HG02870 (cell line): ENCODE data around the gene HK2.
"Not testable (repeated sequence)": the region's sequence is repeated elsewhere in the genome, so short reads cannot be mapped to it uniquely, and the experiment has no call there.

Experiments used
- ATAC-seq: cut with Tn5 transposase; IDR thresholded peaks from one replicate; pipeline ENCODE4 v1.9.1; 2021; ENCODE audit warnings: mild to moderate bottlenecking, moderate library complexity; ENCODE audit not compliant: unreplicated experiment

The HK2 gene

DNA sequence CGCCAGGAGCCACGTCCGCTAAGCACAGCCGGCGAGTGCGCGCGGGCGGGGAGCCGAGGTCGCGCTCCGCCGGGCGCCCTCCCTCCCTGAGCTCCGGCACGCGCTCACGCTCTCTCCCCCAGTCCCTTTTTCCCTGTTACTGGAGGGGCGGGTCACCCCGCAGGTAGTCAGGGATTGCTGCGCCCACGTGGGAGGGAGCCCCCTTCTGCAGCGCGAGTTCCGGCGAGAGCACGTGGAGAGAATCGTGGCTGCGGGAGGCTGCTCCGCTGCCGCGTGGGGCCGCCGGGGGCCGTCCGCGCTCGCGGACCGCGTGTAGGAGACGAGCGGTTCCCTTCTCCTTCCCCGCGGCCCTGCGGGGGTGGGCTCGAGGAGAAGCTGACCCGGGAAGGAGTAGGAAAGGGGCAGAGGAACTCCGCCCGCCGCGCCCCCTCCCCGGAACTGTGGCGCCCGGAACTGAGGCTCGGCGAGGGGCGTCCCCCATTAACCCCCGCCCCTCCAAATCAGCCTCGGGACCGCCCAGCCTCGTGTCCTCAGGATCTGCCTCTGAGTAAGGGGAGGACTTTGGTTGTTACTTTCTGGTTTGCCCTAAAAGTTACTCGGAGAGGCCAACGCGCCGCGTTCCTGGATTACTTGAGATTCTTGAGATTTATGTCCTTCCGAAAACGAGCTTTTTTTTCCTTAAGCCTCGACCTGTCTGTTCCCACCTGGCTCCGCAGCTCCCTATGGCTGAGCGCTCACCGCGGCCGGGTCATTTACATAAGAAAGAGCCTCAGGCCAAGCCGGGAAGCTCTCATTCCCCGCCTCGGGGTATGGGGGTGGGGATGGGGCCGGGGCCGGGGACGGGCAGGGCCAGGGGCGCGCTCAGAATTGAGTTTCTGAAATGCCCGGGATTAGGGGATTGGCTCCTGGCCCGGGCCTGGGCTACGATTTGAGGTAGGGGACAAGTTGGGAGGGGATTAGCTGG lies 1.1 kb downstream of the HK2 start:
- ATAC-seq: peak; percentile 49

- ATAC-seq: peak; percentile 20
These were observed 2.1 kb downstream of the HK2 start for GRCh38 chr2:74835831-74836674.

DNA sequence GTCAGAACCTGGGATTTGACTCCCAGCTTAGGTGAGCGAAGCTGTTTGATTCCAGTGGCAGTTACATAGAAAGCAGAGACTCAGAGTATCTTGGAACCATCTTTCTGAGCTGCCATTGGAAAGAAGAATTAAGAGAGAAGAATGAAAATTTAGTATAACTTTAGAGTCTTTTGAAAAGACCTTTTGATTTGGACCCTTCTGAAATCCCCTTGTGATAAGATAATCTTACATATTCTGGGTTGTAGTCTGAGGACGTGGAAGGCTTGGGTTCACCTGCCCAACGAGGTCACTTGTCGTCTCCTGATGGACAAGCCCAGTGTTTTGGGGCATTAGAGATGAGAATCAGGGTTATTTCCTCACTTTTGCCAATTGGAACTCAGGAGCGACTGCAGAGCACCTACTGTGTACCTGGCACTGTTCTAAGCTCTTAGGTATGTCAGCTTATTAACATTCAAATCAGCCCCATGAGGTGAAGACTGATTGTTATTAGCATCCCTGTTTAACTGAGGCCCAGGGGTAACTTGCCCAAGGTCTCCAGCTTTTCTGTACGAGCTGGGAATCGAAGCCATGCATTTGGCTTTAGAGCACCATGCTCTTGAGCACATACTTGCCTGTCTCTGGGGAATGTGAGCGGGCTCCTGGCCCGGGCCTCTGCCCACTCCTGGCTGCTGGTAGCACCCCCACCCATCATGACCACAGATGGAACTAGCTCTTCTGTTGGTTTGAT lies 2.9 kb downstream of the HK2 start:
- no peak for ATAC-seq

- ATAC-seq: no peak
These were observed 7.7 kb downstream of the HK2 start for GRCh38 chr2:74841641-74842040.

GRCh38 chr2:74843433-74843832 lies 9.5 kb downstream of the HK2 start:
- ATAC-seq: no peak

- ATAC-seq: peak; percentile 75
These were observed 10.0 kb downstream of the HK2 start for GRCh38 chr2:74843899-74844298.

GRCh38 chr2:74844752-74845151 lies 10.8 kb downstream of the HK2 start:
- ATAC-seq: no peak

DNA sequence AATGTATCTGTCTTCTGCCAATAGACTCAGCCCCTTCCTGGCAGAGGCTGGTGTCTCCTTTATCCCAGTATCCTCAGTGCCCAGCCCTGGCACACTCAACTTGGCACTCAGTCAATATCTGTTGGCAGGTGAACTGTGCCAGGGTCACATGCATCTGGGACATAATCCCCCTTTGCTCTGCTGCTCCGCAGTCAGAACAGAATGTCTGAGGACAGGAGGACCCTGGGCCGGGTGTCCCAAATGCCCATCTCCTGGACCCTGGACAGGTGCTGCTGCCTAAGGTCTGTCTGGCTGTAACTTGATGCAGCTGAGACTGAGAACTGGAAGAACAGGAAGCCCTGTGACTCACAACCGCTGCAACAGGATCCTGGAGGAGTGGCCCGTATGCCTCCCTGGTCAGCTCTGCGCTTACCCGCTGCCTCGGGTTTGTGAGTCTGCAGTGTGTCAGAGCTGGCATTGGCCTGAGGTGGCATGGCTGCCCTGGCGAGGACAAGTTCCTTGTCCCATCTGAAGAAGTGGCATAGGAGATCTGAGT lies 11.4 kb downstream of the HK2 start:
- ATAC-seq: no peak

DNA sequence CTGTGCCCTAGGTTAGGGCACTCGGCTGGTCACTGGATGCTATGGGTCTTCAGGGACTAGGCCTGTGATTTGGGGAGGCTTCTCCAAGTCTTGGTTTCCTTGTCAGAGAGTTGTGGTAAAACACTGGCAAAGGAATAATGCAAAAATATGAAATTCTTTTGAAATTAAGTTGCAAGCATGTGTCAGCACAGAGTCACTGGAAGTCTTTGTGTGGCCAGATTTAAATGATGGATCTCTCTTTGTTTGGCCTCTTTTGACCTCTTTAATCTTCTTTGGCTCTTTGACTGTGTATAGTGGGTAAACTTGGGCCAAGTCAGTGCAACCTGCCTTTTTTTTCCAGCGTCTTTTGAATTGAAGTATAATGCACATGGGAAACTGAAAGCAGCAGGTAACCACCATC lies 12.1 kb downstream of the HK2 start:
- ATAC-seq: no peak

- no peak for ATAC-seq
These were observed 12.6 kb downstream of the HK2 start for GRCh38 chr2:74846481-74846880.

GRCh38 chr2:74847070-74847858 lies 13.3 kb downstream of the HK2 start:
- no peak for ATAC-seq

DNA sequence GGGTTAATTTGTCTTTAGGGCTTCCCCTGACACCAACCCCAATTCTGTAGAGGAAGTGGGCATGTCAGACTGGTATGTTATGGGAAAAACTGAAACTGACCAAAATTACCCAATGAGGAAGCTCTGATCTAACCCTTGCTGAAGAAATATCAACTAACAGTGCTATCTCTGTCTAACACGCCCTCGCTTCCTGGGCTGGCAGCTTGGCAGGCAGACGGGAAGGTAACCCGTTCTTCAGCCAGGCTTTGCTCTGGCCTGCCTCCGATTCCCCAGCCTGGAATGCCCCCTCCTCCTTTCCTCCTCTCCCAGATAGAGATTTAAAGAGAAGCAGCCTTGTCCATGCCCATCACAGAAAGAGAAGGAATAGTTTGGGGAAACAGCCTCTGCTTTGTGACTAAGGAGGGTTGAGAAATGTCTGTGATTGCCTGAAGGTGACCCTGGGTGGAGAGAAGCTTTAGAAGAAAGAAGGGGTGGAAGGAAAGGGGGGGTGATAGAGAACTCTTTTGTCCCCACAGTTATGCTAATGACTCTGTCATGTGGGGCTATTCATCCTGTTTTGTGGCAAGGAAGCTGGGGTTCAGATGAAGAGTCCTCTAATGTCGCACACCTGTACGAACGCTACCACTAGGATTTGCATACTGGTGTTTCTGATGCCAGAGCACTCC lies 15.4 kb downstream of the HK2 start:
- peak; percentile 75 for ATAC-seq

GRCh38 chr2:74850496-74851190 lies 16.7 kb downstream of the HK2 start:
- ATAC-seq: no peak

- no peak for ATAC-seq
These were observed 17.3 kb downstream of the HK2 start for GRCh38 chr2:74851191-74851566.

DNA sequence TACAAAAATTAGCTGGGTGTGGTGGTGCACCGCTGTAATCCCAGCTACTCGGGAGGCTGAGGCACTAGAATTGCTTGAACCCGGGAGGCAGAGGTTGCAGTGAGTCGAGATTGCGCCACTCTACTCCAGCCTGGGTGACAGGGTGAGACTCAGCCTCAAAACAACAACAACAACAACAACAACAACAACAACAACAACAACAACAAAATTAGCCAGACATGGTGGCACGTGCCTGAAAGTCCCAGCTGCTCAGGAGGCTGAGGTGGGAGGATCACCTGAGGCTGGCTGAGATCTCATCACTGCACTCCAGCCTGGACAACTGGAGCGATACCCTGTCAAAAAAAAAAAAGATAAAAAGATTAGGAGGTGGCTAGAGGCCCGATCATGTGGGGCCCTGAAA lies 19.4 kb downstream of the HK2 start:
- not testable (repeated sequence) for ATAC-seq

DNA sequence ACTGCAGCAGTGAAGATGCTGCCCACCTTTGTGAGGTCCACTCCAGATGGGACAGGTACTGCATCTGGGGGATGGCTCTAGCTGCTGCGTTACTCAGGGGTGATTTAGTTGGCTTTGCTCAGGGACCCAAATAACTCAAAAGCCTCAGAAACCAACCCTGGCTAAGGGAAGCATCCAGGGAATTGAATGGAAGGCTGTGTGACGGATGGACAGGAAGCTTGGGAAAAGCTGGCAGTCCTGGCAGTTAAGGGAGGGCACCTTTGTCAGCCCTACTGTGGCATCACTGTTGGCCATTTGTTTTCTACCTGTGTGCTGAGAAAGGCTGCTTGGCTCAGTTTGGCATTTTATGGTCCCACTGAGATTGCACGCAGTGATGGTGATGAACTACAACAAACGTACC lies 20.5 kb downstream of the HK2 start:
- ATAC-seq: no peak

GRCh38 chr2:74855114-74855707 lies 21.3 kb downstream of the HK2 start:
- not testable (repeated sequence) for ATAC-seq

DNA sequence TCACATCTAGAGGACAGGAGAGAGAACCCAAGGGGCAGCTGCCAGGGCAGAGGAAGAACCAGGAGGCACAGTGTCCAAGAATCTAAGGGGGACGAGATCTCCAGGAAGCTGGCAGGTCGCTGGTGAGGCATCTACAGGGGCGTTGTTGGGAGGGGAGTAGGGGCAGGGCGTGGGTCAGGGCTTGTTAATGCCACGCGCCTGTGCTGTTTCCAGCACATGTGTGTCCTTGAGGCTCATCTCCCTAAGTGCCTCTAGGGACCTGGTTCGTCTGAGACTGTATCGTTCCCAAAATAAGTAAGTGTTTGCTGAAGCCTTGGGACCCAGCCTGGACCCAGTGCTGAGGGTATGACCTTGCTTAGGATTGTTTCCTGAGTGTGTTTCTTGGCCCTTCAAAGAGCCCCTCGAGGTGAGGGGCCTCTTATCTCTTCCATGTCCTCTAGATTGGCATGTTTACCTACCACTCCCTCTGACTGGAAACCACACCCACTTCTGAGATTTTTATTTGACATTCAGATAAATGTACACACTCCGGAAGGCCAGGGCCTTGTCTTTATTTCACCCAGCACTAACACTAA lies 22.2 kb downstream of the HK2 start:
- no peak for ATAC-seq
